GM18502 (cell line): ENCODE results near the gene AGAP1.

Experiments
- ATAC-seq: cut with Tn5 transposase; IDR thresholded peaks from one replicate; pipeline ENCODE4 v1.9.1; 2021; ENCODE audit warnings: mild to moderate bottlenecking; ENCODE audit not compliant: unreplicated experiment, poor library complexity

The AGAP1 gene

DNA sequence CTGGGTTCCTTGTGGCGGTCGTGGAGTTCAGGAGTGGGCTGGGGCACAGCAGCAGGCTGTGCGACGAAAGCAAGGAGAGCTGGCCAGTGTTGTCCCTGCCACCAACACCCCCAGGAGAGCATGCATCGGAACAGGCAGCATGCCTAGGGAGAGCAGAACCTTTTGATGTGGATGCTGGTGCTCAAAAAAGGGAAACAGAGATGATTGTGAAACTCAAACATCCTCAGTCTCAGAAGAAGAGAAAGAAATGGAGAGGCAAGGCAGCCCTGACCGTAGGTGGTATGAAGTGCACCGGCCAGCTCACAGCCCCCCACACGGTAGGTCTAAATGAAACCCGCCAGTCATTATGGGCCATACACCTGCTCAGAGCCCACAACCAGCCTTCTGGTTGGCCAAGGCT, 420.9 kb downstream of the AGAP1 start:
- ATAC-seq: no peak

GRCh38 chr2:235917506-235917905, 423.7 kb downstream of the AGAP1 start:
- no peak for ATAC-seq

DNA sequence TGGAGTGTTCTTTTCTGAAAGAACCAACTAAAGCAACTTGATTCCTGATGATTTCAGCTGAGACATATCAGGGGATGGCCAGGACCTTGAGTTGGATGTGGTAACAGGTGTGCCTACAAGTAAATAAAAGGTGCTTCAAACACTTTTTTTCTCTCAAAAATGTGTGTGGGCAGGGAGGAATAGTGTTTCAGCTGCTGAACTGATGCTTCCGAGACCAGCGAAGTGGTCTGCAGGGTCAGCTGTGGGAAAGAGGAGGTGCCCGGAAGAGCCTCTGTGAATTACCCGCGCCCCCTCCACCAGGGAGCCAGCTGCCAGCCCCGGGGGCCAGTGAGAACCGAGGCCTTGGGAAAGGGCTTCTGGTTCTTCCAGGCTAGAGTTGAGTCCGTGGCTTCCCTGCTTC, 425.0 kb downstream of the AGAP1 start:
- no peak for ATAC-seq

DNA sequence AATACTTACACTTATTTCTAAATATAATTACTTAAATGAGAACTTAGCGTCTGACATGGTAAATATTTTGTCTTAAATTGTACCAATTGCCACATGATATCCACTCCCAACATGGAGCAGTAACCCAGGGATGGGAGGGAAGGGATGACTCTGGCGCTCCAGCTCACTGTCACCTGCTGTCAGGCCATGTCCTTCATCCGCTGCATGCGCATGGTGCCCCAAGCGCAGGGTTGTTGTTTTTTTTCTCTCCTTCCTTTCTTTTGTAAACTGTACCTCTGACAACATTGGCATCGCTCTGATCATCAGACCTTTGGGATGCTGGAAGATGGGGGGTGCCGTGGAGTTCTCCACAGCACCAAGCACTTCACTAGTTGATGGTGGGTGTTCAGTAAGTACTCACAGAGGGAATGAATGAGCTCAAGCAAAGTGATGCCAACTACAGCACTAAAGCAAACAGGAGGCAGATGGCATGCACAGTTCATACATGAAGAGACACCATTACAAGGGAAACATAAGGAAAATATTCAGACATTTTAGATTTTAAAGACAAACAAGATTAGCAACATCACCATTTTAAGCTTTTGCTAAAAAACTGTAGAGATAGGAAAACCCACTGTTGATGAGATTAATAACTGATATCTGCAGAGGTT, 426.5 kb downstream of the AGAP1 start:
- no peak for ATAC-seq

DNA sequence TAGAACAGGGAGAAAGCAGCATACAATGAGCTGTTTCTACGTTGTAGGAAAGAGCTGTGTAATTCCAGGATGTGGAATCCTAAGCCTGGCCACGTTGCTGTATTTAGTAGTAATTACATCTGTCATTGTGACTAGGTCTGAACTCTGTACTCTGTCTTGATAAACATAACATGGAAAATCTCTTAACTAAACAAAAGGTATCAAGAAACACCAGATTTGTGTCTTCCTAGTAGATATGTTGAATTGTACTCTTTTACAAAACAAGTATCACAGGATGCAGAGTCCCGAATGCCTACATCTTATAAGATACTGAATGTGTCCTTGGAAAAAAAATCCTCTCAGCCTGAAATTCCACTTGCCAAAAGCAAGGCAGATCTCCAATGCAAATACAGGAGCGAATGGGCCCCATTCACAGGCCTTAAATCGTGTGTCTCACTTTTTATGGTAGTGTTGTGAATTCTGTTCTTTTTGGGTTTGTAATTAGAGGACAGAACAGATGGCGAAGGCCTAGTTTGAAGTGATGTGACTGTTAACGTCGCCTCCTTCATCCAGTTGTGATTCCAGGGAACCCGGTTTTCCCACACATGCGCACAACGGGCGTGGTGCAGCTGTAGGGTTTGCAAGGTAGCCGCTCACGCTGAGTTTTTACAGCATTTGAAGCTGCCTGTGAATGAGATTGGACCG, 427.8 kb downstream of the AGAP1 start:
- no peak for ATAC-seq

GRCh38 chr2:235922839-235923238, 429.0 kb downstream of the AGAP1 start:
- no peak for ATAC-seq

GRCh38 chr2:235923859-235924674, 430.2 kb downstream of the AGAP1 start:
- no peak for ATAC-seq

DNA sequence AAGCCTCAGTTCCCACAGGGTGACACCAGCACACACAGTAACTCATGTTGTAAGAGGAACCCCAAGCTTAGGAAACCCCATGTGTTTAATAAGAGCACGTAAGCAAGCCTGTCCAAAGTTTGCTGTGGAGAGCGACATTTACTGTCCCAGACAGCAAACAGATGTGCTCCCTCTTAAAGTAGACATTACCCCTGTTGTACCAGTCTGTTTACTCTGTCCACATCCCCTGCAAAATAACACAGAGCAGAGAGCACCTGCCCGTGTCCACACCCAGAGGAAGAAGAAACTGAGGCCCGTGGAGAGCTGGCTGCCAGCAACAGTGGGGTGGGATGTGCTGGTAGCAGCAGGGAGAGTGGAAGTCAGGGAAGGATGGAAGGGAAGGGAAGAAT, 430.8 kb downstream of the AGAP1 start:
- ATAC-seq: no peak

DNA sequence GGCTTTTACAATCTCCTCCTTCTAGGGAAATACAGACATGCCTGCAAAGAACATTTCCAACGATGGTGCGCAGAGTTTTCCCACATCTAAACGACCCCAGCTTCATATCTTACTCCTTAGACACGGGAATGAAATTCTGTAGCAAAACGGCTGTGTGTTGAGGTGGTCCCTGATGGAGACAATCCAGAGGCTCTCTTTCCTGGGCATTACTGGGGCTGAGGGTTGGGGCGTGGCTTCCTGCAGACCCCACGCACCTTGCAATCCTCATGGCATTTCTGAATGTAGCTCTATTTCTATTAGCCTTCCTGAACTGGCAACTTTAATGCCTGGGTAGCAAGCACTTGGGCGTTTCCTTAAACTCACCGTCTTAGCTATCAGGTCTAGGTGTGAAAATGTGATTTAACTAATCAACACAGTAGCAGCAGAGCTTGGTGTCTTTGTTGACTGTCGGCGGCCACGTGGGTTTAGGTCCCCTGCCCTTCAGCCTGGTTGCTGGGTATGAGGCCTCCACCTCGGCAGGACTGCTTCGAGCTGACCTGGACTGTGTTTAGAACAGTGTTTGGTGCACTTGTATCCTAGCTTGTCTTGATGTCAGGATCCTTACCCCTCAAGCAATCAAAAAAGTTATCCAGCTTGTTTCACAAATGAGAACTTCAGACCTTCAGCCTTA, 431.5 kb downstream of the AGAP1 start:
- no peak for ATAC-seq

DNA sequence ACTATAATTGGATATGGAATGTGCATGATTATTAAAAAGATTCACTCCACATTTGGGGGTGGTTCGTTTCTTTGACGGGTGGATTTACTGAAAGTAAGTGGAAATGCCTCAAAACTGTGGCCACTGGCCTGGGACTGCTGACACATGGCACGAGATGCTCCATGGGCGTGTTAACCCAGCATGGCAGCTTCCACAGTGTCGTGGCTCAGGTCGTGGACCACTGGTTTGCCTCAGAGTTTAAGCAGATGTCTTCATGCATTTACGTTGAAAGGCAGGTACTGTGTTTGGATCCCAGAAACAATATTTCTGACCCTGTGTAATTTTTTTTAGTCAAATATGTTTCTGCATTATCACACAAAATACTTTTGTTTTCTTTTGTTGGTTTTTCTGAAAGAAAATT, 432.4 kb downstream of the AGAP1 start:
- no peak for ATAC-seq

DNA sequence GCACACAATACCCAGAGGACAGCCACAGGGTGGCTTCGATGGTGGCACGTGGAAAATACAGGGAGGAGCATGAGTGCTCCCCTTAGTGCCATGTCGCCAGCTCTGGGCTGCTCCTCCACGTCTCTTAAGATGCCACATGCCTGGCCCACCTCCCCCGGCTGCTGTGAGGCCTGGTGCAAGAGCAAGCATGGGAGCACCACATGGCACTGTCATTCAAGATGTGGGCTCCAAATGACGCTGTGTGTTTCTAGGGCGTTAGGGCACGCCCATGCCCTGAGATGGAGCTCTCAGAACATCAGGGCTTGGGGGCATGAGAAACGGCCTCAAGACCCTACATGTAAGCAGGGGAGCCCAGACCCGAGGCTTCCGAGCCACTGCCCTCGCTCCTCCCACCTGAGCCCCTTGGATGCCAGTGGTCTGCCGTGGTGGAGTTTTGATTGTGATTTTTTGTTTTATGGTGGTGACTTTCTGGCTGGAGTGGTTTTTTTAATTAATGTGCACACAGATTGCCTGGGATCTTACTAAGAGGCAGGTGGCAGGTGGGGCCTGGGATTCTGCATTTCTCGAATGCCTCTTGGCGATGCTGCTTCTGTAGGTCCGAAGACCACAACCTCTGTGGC, 435.0 kb downstream of the AGAP1 start:
- no peak for ATAC-seq

DNA sequence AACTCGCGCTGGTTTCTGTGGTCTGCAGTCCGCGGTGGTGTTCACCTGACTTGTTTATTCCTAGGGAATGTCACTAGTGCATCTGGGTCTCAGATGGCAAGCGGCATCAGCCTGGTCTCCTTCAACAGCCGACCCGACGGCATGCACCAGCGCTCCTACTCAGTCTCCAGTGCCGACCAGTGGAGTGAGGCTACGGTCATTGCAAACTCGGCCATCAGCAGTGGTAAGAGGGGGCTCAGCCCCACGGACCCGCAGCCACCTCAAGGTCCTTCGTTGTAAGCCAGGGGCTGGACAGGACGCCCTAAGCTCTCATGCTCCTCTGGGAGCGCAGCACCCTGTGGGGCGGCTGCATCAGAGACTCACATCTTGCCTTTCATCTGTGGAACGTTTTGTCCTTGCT, 436.9 kb downstream of the AGAP1 start:
- no peak for ATAC-seq

DNA sequence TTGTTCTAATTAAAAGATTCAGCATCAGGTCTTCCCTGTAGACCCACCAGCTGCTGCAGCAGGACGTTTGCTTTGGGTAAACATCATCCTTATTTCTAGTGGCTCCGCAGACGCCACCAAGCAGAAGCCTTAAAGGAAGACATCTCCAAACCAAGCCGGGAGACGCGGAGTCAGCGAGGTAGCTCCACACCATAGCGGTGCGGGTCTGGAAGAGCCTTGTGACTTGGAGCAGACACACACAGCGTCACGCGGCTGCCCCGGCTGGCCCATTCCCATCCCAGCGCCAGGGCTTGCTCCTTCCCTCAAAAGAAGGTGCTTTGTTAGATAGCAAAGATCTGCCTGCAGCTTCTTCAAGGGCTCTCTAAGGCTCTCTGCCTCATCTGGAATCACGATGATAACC, 437.8 kb downstream of the AGAP1 start:
- no peak for ATAC-seq

DNA sequence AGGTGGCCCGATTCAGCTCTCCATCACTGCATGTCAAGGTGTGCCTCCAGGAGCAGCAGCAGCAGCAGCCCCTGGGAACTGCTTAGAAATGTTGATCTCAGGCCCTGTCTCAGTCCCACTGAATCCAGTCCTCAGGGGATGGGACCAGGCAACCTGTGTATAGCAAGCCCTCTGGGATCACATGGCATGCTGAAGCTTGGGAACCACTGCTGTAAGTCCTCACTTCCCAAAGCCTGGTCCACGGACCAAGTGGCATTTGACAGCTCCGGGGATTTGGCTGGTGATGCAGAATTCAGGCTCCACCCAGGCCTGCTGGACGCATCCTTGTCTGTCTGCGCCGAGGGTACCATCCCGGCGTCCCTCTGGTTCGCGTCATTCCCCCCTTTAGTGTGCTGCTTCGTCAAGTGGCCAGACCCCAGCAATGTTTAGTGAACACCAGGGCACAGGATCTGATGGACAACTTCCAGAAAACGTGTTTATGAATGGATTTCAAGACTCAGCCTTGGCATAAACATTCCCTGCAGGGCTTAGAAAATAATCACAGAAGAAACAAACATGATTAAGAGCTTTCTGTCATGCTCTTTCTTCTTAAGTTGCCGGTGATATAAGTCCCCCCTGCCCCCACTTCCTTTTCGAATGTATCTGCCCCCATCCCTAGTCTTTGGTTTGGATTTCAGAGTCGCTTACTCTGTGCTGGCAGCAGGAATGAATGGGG, 440.4 kb downstream of the AGAP1 start:
- ATAC-seq: no peak

- no peak for ATAC-seq
These were observed 441.1 kb downstream of the AGAP1 start for GRCh38 chr2:235934774-235935484.

GRCh38 chr2:235935773-235936172, 441.9 kb downstream of the AGAP1 start:
- ATAC-seq: no peak

DNA sequence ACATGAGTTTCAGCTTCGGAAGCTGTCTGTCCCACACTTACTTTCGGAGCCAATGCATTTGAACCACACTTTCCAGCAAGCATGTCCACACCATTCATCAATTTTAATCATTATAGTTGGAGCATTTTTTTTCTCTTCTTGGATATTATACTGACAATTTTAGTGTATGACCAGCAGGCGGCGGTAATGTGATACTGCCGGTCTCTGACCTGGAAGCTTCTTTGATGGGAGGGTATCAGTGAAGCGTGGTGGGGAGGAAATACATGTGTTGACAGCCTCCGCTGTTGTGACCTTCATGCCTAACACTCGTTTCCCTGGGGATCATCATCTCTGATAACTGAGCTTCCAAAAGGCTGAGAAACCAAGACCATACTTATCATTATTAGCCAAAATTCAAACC, 442.6 kb downstream of the AGAP1 start:
- ATAC-seq: no peak

DNA sequence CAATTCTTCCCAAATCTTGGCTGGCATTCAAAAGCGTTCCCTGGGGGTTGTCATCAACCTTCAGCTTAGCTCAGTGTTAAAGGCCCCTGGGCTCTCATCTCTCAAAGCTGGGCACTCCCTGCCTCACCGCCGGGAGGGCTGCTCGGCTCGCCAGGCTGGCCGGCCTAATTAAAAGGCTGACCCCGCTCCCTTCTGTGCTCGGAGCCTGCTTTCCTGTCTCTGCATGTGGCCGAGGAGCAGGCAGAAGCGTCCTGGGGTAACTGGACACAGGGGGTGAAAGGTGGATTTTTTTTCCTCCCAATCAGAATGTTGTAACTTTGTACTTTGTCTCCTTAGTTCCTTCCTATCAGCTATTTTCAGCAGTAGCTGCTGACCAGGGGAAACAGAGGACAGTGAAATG, 443.2 kb downstream of the AGAP1 start:
- ATAC-seq: no peak

DNA sequence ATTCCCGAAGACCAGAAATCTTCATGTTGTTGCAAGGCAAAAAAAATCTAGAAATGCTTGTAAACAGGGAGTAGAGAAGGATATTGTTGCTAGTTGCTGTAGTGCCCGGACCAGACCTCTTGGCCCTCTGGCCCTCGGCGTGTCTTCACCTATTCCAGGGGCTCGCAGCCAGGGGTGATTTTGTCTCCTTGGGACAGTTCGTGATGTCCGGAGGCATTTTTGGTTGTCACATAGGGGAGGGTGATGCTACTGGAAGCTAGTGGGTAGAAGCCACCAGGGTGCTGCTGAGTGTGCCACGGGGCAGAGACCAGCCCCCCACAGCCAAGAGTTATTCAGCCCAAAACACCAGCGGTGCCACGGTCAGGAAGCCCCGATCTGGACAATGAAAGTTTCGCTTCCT, 443.7 kb downstream of the AGAP1 start:
- ATAC-seq: no peak
